HCT116 (cell line): ENCODE data around the gene PRELP. TPM values are rescaled to one million over a fixed set of nuclear protein-coding genes. Genes with fewer than 3 reads are reported as not detected.

Experiments
- ATAC-seq: fragments of 200-7000 bp; cut with Tn5 transposase; 2 replicates; pipeline ENCODE4 v1.9.1; 2020; ENCODE audit warnings: mild to moderate bottlenecking, moderate library complexity
- BruUV-seq: library from RNA; stranded (reverse); fragments of 400-500 nt; replicated peaks from 2 replicates; lab custom pipeline; 2021; lab: Mats Ljungman, UMichigan
- CTCF ChIA-PET: fragments of 300-600 bp; sonication (Branson Sonifier 250); formaldehyde crosslinking; loops from one replicate; lab custom pipeline; 2021; ENCODE audit warnings: antibody characterized with exemption; lab: Charles Lee
- POLR2A ChIA-PET: fragments of 300-600, 350-600 bp; sonication (Branson Sonifier 250); formaldehyde crosslinking; loops from one replicate; lab custom pipeline; 2021; ENCODE audit warnings: antibody characterized with exemption; lab: Charles Lee
- RAD21 ChIA-PET, 2 experiments: fragments of 300-600 bp; sonication (Branson Sonifier 250); formaldehyde crosslinking; loops; one replicate each; lab custom pipeline; 2023; ENCODE audit warnings: low total read pairs in 2 of 2; ENCODE audit not compliant: uncharacterized antibody in 2 of 2, unreplicated experiment in 2 of 2, low non-redundant PET in 1 of 2; lab: Charles Lee
- DNase-seq: peaks from one replicate; pipeline ENCODE4 v3.0.0-alpha.2; 2010; ENCODE audit warnings: low read depth, low spot score
- H2AFZ ChIP-seq: fragments of 200-600 bp; shearing (Covaris generic), sonication (generic); 2 replicates; pipeline ENCODE4 v1.6.1; 2017; ENCODE audit warnings: low read depth, mixed run types, mixed read lengths, antibody characterized with exemption, low read length; ENCODE audit not compliant: poor library complexity, severe bottlenecking
- H3K27ac ChIP-seq: 2 replicates; pipeline ENCODE4 v1.5.1; 2012; ENCODE audit warnings: low read depth, low read length
- H3K27me3 ChIP-seq: fragments of 200-600 bp; sonication (generic); 2 replicates; pipeline ENCODE4 v1.6.1; 2016; ENCODE audit warnings: mixed run types, low read length, mixed read lengths; ENCODE audit not compliant: insufficient read depth
- H3K36me3 ChIP-seq, 2 experiments: fragments of 200-500 bp in 1 of 2; fragments of 200-600 bp in 1 of 2; sonication (Bioruptor generic) in 1 of 2; sonication (generic) in 1 of 2; 2 replicates each; pipeline versions ENCODE4 v1.5.1 to v1.6.1; 2014 to 2016; ENCODE audit warnings: low read length in 2 of 2, inconsistent platforms in 1 of 2, mixed read lengths in 1 of 2, mixed run types in 1 of 2; ENCODE audit not compliant: insufficient read depth in 2 of 2, control insufficient read depth in 1 of 2
- H3K4me1 ChIP-seq, 2 experiments: fragments of 200-600 bp in 1 of 2; sonication (generic) in 1 of 2; 2 replicates each; pipeline versions ENCODE4 v1.5.1 to v1.6.1; 2012 to 2017; ENCODE audit warnings: low read length in 2 of 2, inconsistent platforms in 1 of 2, mild to moderate bottlenecking in 1 of 2, mixed read lengths in 1 of 2, mixed run types in 1 of 2, moderate library complexity in 1 of 2; ENCODE audit not compliant: insufficient read depth in 2 of 2, control insufficient read depth in 1 of 2
- H3K4me2 ChIP-seq: fragments of 200-600 bp; sonication (generic); 2 replicates; pipeline ENCODE4 v1.6.1; 2017; ENCODE audit warnings: mixed run types, low read length, mixed read lengths
- H3K4me3 ChIP-seq, 2 experiments: fragments of 200-600 bp in 1 of 2; sonication (generic) in 1 of 2; replicated peaks in 1 of 2; 2 replicates each; pipeline ENCODE4 v1.5.1; 2011 to 2016; ENCODE audit warnings: low read length in 2 of 2, control low read depth in 1 of 2, low read depth in 1 of 2, mild to moderate bottlenecking in 1 of 2, mixed read lengths in 1 of 2, mixed run types in 1 of 2
- H3K79me2 ChIP-seq: fragments of 200-600 bp; sonication (generic); 2 replicates; pipeline ENCODE4 v1.6.1; 2017; ENCODE audit warnings: mild to moderate bottlenecking, mixed run types, low read length, moderate library complexity, mixed read lengths; ENCODE audit not compliant: insufficient read depth
- H3K9ac ChIP-seq: fragments of 200-600 bp; sonication (generic); 2 replicates; pipeline ENCODE4 v1.6.1; 2016; ENCODE audit warnings: low read length, mixed read lengths
- H3K9me2 ChIP-seq: fragments of 200-600 bp; sonication (generic), shearing (Covaris generic); 2 replicates; pipeline ENCODE4 v1.6.1; 2017; ENCODE audit warnings: mixed run types, mild to moderate bottlenecking, moderate library complexity; ENCODE audit not compliant: insufficient read depth
- H3K9me3 ChIP-seq, 2 experiments: fragments of 200-500 bp in 1 of 2; fragments of 200-600 bp in 1 of 2; sonication (Bioruptor generic) in 1 of 2; sonication (generic) in 1 of 2; 2 replicates each; pipeline ENCODE4 v1.6.1; 2014 to 2017; ENCODE audit warnings: low read length in 2 of 2, mixed read lengths in 2 of 2, inconsistent platforms in 1 of 2, low read depth in 1 of 2, mild to moderate bottlenecking in 1 of 2, mixed run types in 1 of 2, moderate library complexity in 1 of 2; ENCODE audit not compliant: control insufficient read depth in 1 of 2, insufficient read depth in 1 of 2
- H4K20me1 ChIP-seq: fragments of 200-600 bp; sonication (generic), shearing (Covaris generic); 2 replicates; pipeline ENCODE4 v1.6.1; 2017; ENCODE audit warnings: mixed run types, mild to moderate bottlenecking, moderate library complexity; ENCODE audit not compliant: insufficient read depth
- CBX3 ChIP-seq: IDR thresholded peaks from 2 replicates; pipeline ENCODE4 v1.6.1; 2012; ENCODE audit warnings: low read depth
- EGR1 ChIP-seq: IDR thresholded peaks from 2 replicates; pipeline ENCODE4 v1.6.1; 2012; ENCODE audit warnings: low read depth
- EZH2 ChIP-seq: fragments of 200-600 bp; sonication (generic); IDR thresholded peaks from 2 replicates; pipeline ENCODE4 v1.6.1; 2017; ENCODE audit warnings: antibody characterized with exemption, mixed run types
- JUND ChIP-seq: IDR thresholded peaks from 2 replicates; pipeline ENCODE4 v1.6.1; 2012
- POLR2A ChIP-seq: IDR thresholded peaks from 2 replicates; pipeline ENCODE4 v1.7.0; 2011; ENCODE audit warnings: borderline replicate concordance; ENCODE audit not compliant: insufficient read depth, insufficient read length; ENCODE audit errors: extremely low read depth
- POLR2AphosphoS5 ChIP-seq: IDR thresholded peaks from 2 replicates; pipeline ENCODE4 v1.6.1; 2011; ENCODE audit warnings: mild to moderate bottlenecking, low read depth, low read length, moderate library complexity
- RAD21 ChIP-seq: IDR thresholded peaks from 2 replicates; pipeline ENCODE4 v1.6.1; 2012; ENCODE audit warnings: low read depth, mild to moderate bottlenecking
- ZFX ChIP-seq: fragments of 450-650 bp; IDR thresholded peaks from 2 replicates; pipeline ENCODE4 v1.6.1; 2017
- intact Hi-C: fragments of 100-400 bp; cut with micrococcal nuclease; formaldehyde crosslinking; loops from 2 replicates; pipeline ENCODE4 v1.10.0; 2022
- total RNA-seq: library from RNA; stranded (reverse); gene quantifications from one replicate; pipeline ENCODE4 v1.2.1, GENCODE V29; 2021; ENCODE audit not compliant: unreplicated experiment
- TF ChIP-seq, protein P1 (sequence below): IDR thresholded peaks from 2 replicates; pipeline ENCODE4 v1.6.1; 2012

PRELP gene
- total RNA-seq, 1 experiment from 2014 or later = 0.10 TPM

DNA sequence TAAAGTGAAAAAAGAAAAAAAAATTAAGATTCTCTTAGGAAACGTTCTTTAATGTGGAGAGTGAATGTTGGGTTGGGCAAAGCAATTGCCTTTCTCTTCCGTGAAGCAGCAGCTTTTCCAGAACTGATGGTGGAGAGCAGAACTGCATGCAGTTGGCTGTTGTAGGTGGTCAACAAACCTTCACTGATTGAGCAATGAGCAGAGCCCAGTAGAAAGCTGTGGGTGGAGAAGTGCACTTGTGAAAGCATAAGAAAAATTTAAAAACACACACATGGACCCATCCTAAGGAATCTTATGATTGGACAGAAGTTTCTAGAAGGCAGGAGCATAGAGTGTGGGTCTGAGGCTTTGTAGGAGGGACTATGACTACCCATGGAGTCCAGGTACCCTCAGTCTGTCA, 4.5 kb downstream of the PRELP start:
- Histone ChIP-seq H3K9me2 (no peaks in the 10 kb centered on the region), H3K4me2 (peak overlapping the region; percentile 40), H3K36me3 (no peaks in the 10 kb centered on the region), H3K4me1 (peaks cover 13 to 19% of the 10 kb centered on the region in 2 experiments), H3K9ac (no peak overlapping the region), H4K20me1 (no peaks in the 10 kb centered on the region), H3K27me3 (peaks cover 16% of the 10 kb centered on the region), H3K4me3 (no peak overlapping the region), H2AFZ (no peak overlapping the region), H3K79me2 (no peaks in the 10 kb centered on the region), H3K9me3 (no peaks in the 10 kb centered on the region), H3K27ac (no peak overlapping the region)
- DNase-seq = no peak
- ChIA-PET POLR2A (no interaction called here), RAD21 (no interaction called here), CTCF (interaction anchor here (0.6 to 0.8 kb wide), 2 partner anchors 14 to 213 kb away, joined by 3 to 4 read pairs; no protein-coding TSS in a partner anchor)
- no peak for ATAC-seq
- TF ChIP-seq CBX3 (no peak), EZH2 (no peak), ZFX (no peak), RAD21 (no peak), POLR2A (no peak), EGR1 (no peak), JUND (no peak)
- TF ChIP-seq, protein P1, sequence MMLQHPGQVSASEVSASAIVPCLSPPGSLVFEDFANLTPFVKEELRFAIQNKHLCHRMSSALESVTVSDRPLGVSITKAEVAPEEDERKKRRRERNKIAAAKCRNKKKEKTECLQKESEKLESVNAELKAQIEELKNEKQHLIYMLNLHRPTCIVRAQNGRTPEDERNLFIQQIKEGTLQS = no peak
- BruUV-seq = no TSS peak
- intact Hi-C loops = no loop called here

DNA sequence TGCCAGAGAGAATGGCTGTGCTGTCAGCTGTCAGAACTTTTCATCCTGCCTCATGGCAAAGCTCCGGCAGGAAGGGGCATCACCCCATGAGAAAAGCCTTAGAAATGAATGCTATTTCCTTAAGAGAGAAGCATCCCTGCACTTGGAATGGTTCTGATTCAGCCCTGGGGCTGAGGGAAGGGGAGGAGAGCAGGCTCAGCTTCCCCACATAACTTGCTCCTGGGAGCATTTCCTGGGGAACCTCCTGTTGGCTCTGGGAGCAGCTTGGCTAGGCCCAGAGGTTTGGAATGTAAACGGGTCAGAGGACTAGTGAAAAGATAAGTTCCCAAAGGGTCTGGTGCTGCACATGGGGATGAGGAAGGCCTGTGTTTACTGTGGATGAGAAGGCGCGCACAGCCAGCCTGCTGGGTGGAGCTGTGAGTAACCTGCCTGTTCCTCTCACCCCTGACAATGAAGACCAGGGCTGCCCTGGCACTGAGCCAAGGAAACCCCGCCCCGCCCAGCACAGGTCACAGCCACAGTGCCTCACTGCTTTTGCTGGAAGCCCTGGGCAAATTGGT, 5.0 kb downstream of the PRELP start:
- BruUV-seq = no TSS peak

More for the DNA sequence above, 5.0 kb downstream of the PRELP start:
- H3K4me3 ChIP-seq = no peak overlapping the region
- ChIA-PET POLR2A (no interaction called here), RAD21 (no interaction called here), CTCF (interaction anchor here (0.6 to 0.7 kb wide), 2 partner anchors 14 to 213 kb away, joined by 3 to 4 read pairs; no protein-coding TSS in a partner anchor)
- peaks cover 13 to 19% of the 10 kb centered on the region in 2 experiments for H3K4me1 ChIP-seq
- H3K79me2 ChIP-seq = no peaks in the 10 kb centered on the region
- H3K4me2 ChIP-seq = peak overlapping the region; percentile 40
- H3K9me2 ChIP-seq = no peaks in the 10 kb centered on the region
- H3K9me3 ChIP-seq = no peaks in the 10 kb centered on the region
- intact Hi-C loops = no loop called here
- peak; percentile 21 for DNase-seq
- no peak overlapping the region for H3K9ac ChIP-seq
- ATAC-seq = peak; percentile 90
- TF ChIP-seq, protein P1 = no peak
- peak; percentile 52 for TF ChIP-seq POLR2AphosphoS5
- peaks cover 14% of the 10 kb centered on the region for H3K27me3 ChIP-seq
- no peaks in the 10 kb centered on the region for H3K36me3 ChIP-seq
- peak overlapping the region; percentile 81 for H2AFZ ChIP-seq
- no peak overlapping the region for H3K27ac ChIP-seq
- no peaks in the 10 kb centered on the region for H4K20me1 ChIP-seq
